HEK293 (cell line): ENCODE results near the gene MACROD1.
A peak's percentile ranks its signal among the peaks of the same experiment; 100 is the strongest.

Source experiments
- CTCF ChIA-PET: fragments of 350-600 bp; formaldehyde crosslinking; extraction: SDS; loops from one replicate; lab custom pipeline; 2021; ENCODE audit warnings: antibody characterized with exemption; lab: Yijun Ruan, JAX
- POLR2A ChIA-PET: fragments of 300-600 bp; formaldehyde crosslinking; extraction: SDS; loops from one replicate; lab custom pipeline; 2020; ENCODE audit warnings: antibody characterized with exemption, inconsistent platforms; lab: Yijun Ruan, JAX
- H3K27ac ChIP-seq: fragments of 200-500 bp; sonication (Bioruptor generic); 2 replicates; pipeline ENCODE4 v1.5.1; 2014; ENCODE audit warnings: low read depth, low read length, control low read depth, inconsistent platforms; ENCODE audit errors: extremely low read depth
- H3K36me3 ChIP-seq, 2 experiments: fragments of 200-500 bp in 1 of 2; sonication (Bioruptor generic) in 1 of 2; 1 replicate in 1 of 2; 2 replicates in 1 of 2; pipeline ENCODE4 v1.5.1; 2014 to 2017; ENCODE audit warnings: inconsistent platforms in 2 of 2, low read length in 2 of 2; ENCODE audit not compliant: control insufficient read depth in 2 of 2, insufficient read depth in 1 of 2
- H3K4me1 ChIP-seq: fragments of 200-500 bp; sonication (Bioruptor generic); 2 replicates; pipeline ENCODE4 v1.5.1; 2014; ENCODE audit warnings: mild to moderate bottlenecking, low read length, inconsistent platforms; ENCODE audit not compliant: control insufficient read depth, insufficient read depth
- H3K4me3 ChIP-seq: 2 replicates; pipeline ENCODE4 v1.5.1; 2011; ENCODE audit warnings: low read depth, mild to moderate bottlenecking, control low read depth, low read length, moderate library complexity
- H3K9me3 ChIP-seq: fragments of 200-500 bp; sonication (Bioruptor generic); 2 replicates; pipeline ENCODE4 v1.5.1; 2014; ENCODE audit warnings: low read depth, low read length, inconsistent platforms; ENCODE audit not compliant: control insufficient read depth, insufficient read depth
- FEZF1 ChIP-seq: fragments of 450-650 bp; formaldehyde crosslinking; IDR thresholded peaks from 2 replicates; pipeline ENCODE4 v1.5.1; 2016; ENCODE audit warnings: missing biosample characterization, missing genetic modification characterization
- MEIS1 ChIP-seq: sonication (generic); formaldehyde crosslinking; IDR thresholded peaks from 2 replicates; pipeline ENCODE4 v1.8.1; 2022; ENCODE audit warnings: missing genetic modification reagents, mild to moderate bottlenecking, borderline replicate concordance
- REPIN1 ChIP-seq: fragments of 450-650 bp; formaldehyde crosslinking; IDR thresholded peaks from 2 replicates; pipeline ENCODE4 v1.5.1; 2017; ENCODE audit warnings: missing biosample characterization, missing genetic modification characterization, low read depth
- ZFHX2 ChIP-seq: fragments of 450-650 bp; formaldehyde crosslinking; conservative IDR thresholded peaks from 2 replicates; pipeline ENCODE4 v1.5.1; 2016; ENCODE audit warnings: missing biosample characterization, missing genetic modification characterization
- ZNF121 ChIP-seq: fragments of 450-650 bp; formaldehyde crosslinking; IDR thresholded peaks from 2 replicates; pipeline ENCODE4 v1.5.1; 2016; ENCODE audit warnings: missing biosample characterization, missing genetic modification characterization
- ZNF157 ChIP-seq: fragments of 450-650 bp; formaldehyde crosslinking; IDR thresholded peaks from 2 replicates; pipeline ENCODE4 v1.5.1; 2016; ENCODE audit warnings: missing biosample characterization, missing genetic modification characterization
- ZNF558 ChIP-seq: fragments of 450-650 bp; formaldehyde crosslinking; IDR thresholded peaks from 2 replicates; pipeline ENCODE4 v1.5.1; 2016; ENCODE audit warnings: missing biosample characterization, missing genetic modification characterization
- ZNF664 ChIP-seq: fragments of 450-650 bp; formaldehyde crosslinking; IDR thresholded peaks from 2 replicates; pipeline ENCODE4 v1.5.1; 2016; ENCODE audit warnings: missing biosample characterization, missing genetic modification characterization
- ZNF670 ChIP-seq: fragments of 450-650 bp; formaldehyde crosslinking; IDR thresholded peaks from 2 replicates; pipeline ENCODE4 v1.5.1; 2016; ENCODE audit warnings: missing biosample characterization, missing genetic modification characterization, low read depth
- ZNF701 ChIP-seq: fragments of 450-650 bp; formaldehyde crosslinking; IDR thresholded peaks from 2 replicates; pipeline ENCODE4 v1.5.1; 2016; ENCODE audit warnings: missing biosample characterization, missing genetic modification characterization
- ZNF830 ChIP-seq: fragments of 450-650 bp; IDR thresholded peaks from 2 replicates; pipeline ENCODE4 v1.5.0; 2018; ENCODE audit warnings: missing biosample characterization, missing genetic modification characterization, low read depth, mild to moderate bottlenecking, moderate library complexity
- TF ChIP-seq, protein P1 (sequence below): fragments of 450-650 bp; IDR thresholded peaks from 2 replicates; pipeline ENCODE4 v1.5.1; 2018; ENCODE audit warnings: missing biosample characterization, mild to moderate bottlenecking, missing genetic modification characterization
- TF ChIP-seq, protein P2 (sequence below): fragments of 450-650 bp; formaldehyde crosslinking; IDR thresholded peaks from 2 replicates; pipeline ENCODE4 v1.5.1; 2016; ENCODE audit warnings: missing biosample characterization, missing genetic modification characterization
- TF ChIP-seq, protein P3 (sequence below): fragments of 450-650 bp; formaldehyde crosslinking; IDR thresholded peaks from 2 replicates; pipeline ENCODE4 v1.5.1; 2016; ENCODE audit warnings: missing biosample characterization, missing genetic modification characterization
- TF ChIP-seq, protein P4 (sequence below): fragments of 450-650 bp; formaldehyde crosslinking; IDR thresholded peaks from 2 replicates; pipeline ENCODE4 v1.5.1; 2016; ENCODE audit warnings: missing biosample characterization, missing genetic modification characterization
- TF ChIP-seq, protein P5 (sequence below): fragments of 450-650 bp; formaldehyde crosslinking; IDR thresholded peaks from 2 replicates; pipeline ENCODE4 v1.5.1; 2016; ENCODE audit warnings: missing biosample characterization, missing genetic modification characterization
- TF ChIP-seq, protein P6 (sequence below): fragments of 450-650 bp; formaldehyde crosslinking; IDR thresholded peaks from 2 replicates; pipeline ENCODE4 v1.5.1; 2016; ENCODE audit warnings: missing biosample characterization, missing genetic modification characterization
- TF ChIP-seq, protein P7 (sequence below): fragments of 450-650 bp; formaldehyde crosslinking; IDR thresholded peaks from 2 replicates; pipeline ENCODE4 v1.5.1; 2016; ENCODE audit warnings: missing biosample characterization, missing genetic modification characterization

Gene MACROD1

DNA sequence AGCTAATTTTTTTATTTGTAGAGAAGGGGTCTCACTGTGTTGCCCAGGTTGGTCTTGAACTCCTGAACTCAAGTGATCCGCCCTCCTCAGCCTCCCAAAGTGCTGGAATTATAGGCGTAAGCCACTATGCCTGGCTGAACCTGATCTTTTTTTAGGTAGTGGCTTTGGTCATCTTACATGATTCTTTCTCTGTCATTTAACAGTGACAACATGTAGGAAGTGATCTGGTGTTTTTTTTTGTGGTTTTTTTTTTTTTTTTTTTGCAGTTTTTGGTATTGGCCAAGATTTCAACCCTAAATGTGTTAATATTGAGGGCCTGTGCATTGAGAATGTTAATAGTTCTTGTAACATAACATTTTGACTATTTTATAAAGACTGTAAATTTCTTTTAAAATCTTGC, 32.6 kb upstream of the MACROD1 start:
- H3K9me3 ChIP-seq: no peaks in the 10 kb centered on the region
- H3K36me3 ChIP-seq: peaks cover 42 to 94% of the 10 kb centered on the region in 2 experiments
- POLR2A ChIA-PET: interaction anchor here (3.1 kb wide), 1 partner anchor 13 kb away, joined by 14 read pairs; the partner anchor contains the start of gene STIP1
- no peaks in the 10 kb centered on the region for H3K4me1 ChIP-seq
- 0 out of 2 replicates have a peak, but pooled peaks have one; percentile 28 for TF ChIP-seq ZNF121 (tag by site-specific recombination)
- TF ChIP-seq, protein P1, sequence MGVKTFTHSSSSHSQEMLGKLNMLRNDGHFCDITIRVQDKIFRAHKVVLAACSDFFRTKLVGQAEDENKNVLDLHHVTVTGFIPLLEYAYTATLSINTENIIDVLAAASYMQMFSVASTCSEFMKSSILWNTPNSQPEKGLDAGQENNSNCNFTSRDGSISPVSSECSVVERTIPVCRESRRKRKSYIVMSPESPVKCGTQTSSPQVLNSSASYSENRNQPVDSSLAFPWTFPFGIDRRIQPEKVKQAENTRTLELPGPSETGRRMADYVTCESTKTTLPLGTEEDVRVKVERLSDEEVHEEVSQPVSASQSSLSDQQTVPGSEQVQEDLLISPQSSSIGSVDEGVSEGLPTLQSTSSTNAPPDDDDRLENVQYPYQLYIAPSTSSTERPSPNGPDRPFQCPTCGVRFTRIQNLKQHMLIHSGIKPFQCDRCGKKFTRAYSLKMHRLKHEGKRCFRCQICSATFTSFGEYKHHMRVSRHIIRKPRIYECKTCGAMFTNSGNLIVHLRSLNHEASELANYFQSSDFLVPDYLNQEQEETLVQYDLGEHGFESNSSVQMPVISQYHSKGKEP (tag by site-specific recombination): no peak
- H3K4me3 ChIP-seq: no peak overlapping the region
- H3K27ac ChIP-seq: no peak overlapping the region
- CTCF ChIA-PET: interaction anchor here (0.6 to 0.7 kb wide), 2 partner anchors 24 to 1777 kb away, joined by 3 to 4 read pairs; no protein-coding TSS in a partner anchor

DNA sequence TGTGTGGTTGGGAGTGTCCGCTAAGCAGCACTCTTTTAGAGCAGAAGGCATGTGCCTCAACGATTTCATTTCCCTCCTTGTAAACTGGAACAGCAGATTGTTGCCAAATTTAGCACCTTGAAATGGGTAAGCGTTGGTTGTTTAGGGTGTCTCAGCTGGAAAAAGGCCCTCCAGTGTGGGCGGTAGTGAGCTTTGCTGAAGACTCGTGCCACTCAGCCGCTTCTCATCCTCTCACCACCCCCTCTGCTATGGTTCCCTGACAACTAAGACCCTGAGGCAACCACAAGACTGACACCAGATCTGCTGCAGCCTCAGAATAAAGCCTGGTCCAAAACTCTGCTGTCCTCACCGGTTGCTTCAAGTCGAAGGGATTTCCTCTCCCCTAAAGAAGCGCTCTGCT, 30.7 kb upstream of the MACROD1 start:
- TF ChIP-seq MEIS1 (CRISPR knock-in tag) (no peak), ZFHX2 (tag by site-specific recombination) (no peak; the same call in 1 of the 2 replicates), FEZF1 (no peak), ZNF701 (tag by site-specific recombination) (no peak), ZNF157 (tag by site-specific recombination) (no peak), ZNF558 (tag by site-specific recombination) (no peak), ZNF670 (no peak), REPIN1 (tag by site-specific recombination) (no peak), ZNF664 (tag by site-specific recombination) (no peak), ZNF830 (no peak)
- TF ChIP-seq, protein P1 (tag by site-specific recombination): no peak
- TF ChIP-seq, protein P2, sequence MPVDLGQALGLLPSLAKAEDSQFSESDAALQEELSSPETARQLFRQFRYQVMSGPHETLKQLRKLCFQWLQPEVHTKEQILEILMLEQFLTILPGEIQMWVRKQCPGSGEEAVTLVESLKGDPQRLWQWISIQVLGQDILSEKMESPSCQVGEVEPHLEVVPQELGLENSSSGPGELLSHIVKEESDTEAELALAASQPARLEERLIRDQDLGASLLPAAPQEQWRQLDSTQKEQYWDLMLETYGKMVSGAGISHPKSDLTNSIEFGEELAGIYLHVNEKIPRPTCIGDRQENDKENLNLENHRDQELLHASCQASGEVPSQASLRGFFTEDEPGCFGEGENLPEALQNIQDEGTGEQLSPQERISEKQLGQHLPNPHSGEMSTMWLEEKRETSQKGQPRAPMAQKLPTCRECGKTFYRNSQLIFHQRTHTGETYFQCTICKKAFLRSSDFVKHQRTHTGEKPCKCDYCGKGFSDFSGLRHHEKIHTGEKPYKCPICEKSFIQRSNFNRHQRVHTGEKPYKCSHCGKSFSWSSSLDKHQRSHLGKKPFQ (tag by site-specific recombination): no peak
- TF ChIP-seq, protein P3, sequence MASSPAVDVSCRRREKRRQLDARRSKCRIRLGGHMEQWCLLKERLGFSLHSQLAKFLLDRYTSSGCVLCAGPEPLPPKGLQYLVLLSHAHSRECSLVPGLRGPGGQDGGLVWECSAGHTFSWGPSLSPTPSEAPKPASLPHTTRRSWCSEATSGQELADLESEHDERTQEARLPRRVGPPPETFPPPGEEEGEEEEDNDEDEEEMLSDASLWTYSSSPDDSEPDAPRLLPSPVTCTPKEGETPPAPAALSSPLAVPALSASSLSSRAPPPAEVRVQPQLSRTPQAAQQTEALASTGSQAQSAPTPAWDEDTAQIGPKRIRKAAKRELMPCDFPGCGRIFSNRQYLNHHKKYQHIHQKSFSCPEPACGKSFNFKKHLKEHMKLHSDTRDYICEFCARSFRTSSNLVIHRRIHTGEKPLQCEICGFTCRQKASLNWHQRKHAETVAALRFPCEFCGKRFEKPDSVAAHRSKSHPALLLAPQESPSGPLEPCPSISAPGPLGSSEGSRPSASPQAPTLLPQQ (tag by site-specific recombination): no peak
- TF ChIP-seq, protein P4, sequence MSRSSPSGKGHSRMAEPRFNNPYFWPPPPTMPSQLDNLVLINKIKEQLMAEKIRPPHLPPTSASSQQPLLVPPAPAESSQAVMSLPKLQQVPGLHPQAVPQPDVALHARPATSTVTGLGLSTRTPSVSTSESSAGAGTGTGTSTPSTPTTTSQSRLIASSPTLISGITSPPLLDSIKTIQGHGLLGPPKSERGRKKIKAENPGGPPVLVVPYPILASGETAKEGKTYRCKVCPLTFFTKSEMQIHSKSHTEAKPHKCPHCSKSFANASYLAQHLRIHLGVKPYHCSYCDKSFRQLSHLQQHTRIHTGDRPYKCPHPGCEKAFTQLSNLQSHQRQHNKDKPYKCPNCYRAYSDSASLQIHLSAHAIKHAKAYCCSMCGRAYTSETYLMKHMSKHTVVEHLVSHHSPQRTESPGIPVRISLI: no peak
- TF ChIP-seq, protein P5, sequence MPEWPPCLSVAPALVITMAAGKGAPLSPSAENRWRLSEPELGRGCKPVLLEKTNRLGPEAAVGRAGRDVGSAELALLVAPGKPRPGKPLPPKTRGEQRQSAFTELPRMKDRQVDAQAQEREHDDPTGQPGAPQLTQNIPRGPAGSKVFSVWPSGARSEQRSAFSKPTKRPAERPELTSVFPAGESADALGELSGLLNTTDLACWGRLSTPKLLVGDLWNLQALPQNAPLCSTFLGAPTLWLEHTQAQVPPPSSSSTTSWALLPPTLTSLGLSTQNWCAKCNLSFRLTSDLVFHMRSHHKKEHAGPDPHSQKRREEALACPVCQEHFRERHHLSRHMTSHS (tag by site-specific recombination): no peak
- TF ChIP-seq, protein P6, sequence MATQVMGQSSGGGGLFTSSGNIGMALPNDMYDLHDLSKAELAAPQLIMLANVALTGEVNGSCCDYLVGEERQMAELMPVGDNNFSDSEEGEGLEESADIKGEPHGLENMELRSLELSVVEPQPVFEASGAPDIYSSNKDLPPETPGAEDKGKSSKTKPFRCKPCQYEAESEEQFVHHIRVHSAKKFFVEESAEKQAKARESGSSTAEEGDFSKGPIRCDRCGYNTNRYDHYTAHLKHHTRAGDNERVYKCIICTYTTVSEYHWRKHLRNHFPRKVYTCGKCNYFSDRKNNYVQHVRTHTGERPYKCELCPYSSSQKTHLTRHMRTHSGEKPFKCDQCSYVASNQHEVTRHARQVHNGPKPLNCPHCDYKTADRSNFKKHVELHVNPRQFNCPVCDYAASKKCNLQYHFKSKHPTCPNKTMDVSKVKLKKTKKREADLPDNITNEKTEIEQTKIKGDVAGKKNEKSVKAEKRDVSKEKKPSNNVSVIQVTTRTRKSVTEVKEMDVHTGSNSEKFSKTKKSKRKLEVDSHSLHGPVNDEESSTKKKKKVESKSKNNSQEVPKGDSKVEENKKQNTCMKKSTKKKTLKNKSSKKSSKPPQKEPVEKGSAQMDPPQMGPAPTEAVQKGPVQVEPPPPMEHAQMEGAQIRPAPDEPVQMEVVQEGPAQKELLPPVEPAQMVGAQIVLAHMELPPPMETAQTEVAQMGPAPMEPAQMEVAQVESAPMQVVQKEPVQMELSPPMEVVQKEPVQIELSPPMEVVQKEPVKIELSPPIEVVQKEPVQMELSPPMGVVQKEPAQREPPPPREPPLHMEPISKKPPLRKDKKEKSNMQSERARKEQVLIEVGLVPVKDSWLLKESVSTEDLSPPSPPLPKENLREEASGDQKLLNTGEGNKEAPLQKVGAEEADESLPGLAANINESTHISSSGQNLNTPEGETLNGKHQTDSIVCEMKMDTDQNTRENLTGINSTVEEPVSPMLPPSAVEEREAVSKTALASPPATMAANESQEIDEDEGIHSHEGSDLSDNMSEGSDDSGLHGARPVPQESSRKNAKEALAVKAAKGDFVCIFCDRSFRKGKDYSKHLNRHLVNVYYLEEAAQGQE: no peak
- TF ChIP-seq, protein P7, sequence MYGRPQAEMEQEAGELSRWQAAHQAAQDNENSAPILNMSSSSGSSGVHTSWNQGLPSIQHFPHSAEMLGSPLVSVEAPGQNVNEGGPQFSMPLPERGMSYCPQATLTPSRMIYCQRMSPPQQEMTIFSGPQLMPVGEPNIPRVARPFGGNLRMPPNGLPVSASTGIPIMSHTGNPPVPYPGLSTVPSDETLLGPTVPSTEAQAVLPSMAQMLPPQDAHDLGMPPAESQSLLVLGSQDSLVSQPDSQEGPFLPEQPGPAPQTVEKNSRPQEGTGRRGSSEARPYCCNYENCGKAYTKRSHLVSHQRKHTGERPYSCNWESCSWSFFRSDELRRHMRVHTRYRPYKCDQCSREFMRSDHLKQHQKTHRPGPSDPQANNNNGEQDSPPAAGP: no peak
- no peaks in the 10 kb centered on the region for H3K9me3 ChIP-seq
- H3K4me1 ChIP-seq: no peaks in the 10 kb centered on the region
- no peak overlapping the region for H3K27ac ChIP-seq
- ChIA-PET POLR2A (interaction anchor here (1.0 to 3.1 kb wide), 5 partner anchors 8 to 30 kb away, joined by 3 to 14 read pairs (median 3); partner anchors contain the start of genes NUDT22, STIP1 and TRPT1), CTCF (interaction anchor here (0.6 to 2.1 kb wide), 2 partner anchors 8 to 279 kb away, joined by 3 to 16 read pairs; no protein-coding TSS in a partner anchor)
- H3K36me3 ChIP-seq: peaks cover 45 to 93% of the 10 kb centered on the region in 2 experiments
- H3K4me3 ChIP-seq: no peak overlapping the region
